Measurements from ENCODE around the gene LRTM2. TPM values are rescaled to one million over a fixed set of nuclear protein-coding genes. Genes with fewer than 3 reads are reported as not detected.

LRTM2 gene
- total RNA-seq, 1 donor from 2014 or later: not detected

DNA sequence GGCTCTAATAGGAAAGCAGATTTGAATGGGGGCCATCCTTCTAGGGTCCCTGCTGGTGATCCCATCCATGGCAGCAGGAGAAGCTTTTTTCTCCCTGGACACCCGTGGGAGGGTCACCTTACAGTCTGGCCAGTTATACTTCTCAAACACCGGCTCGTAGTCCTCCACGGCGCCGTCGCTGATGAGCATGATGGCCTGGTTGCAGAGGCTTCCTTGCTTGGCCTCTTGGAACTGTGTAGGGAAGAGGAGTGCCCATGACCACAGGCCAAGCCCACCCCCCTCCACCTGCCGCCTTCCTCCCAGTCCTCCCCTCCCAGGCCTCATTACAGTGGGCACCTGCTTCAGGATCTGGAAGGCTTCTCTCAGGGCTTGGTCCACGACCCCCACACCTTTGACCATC, 64.3 kb downstream of the LRTM2 start:
- Histone ChIP-seq H3K9me3 (no peaks in the 10 kb centered on the region), H3K4me3 (no peak overlapping the region), H3K27ac (no peak overlapping the region), H3K4me1 (no peaks in the 10 kb centered on the region), H3K27me3 (no peaks in the 10 kb centered on the region), H3K36me3 (no peaks in the 10 kb centered on the region)
- TF ChIP-seq, protein P1, sequence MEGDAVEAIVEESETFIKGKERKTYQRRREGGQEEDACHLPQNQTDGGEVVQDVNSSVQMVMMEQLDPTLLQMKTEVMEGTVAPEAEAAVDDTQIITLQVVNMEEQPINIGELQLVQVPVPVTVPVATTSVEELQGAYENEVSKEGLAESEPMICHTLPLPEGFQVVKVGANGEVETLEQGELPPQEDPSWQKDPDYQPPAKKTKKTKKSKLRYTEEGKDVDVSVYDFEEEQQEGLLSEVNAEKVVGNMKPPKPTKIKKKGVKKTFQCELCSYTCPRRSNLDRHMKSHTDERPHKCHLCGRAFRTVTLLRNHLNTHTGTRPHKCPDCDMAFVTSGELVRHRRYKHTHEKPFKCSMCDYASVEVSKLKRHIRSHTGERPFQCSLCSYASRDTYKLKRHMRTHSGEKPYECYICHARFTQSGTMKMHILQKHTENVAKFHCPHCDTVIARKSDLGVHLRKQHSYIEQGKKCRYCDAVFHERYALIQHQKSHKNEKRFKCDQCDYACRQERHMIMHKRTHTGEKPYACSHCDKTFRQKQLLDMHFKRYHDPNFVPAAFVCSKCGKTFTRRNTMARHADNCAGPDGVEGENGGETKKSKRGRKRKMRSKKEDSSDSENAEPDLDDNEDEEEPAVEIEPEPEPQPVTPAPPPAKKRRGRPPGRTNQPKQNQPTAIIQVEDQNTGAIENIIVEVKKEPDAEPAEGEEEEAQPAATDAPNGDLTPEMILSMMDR (IDR thresholded peaks at IDR 0.05): no peak
- ATAC-seq (no peak), DNase-seq (no peak)
- intact Hi-C loops (cut with DNase I): no loop called here

DNA sequence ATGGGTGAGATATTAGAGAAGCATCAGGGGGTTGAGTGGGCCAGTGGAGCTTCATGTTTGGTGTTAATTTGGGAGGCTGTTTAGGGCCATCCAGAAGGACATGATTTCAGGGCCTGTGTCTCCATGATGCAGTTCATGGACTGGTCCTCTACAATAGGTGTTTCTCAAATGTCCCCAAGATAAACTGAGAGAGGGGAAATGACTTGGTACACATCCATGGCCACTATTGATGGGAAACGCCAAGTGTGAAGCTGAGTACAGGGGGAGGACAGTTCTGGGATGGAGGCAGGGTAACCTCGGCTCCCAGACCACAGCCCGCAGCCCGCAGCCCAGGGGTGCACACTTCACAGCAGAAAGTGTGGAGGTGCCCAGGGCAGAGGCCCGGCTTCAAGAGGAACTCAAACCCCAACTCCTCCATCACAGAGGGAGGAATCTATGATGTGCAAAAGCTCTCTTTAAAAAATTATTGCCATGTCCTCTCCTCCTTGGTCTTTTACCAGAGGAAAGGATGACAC, 64.8 kb downstream of the LRTM2 start:
- Histone ChIP-seq H3K27me3 (no peaks in the 10 kb centered on the region), H3K4me1 (no peaks in the 10 kb centered on the region), H3K27ac (no peak overlapping the region), H3K36me3 (no peaks in the 10 kb centered on the region), H3K9me3 (no peaks in the 10 kb centered on the region), H3K4me3 (no peak overlapping the region)
- intact Hi-C loops (cut with DNase I): no loop called here
- DNase-seq (no peak), ATAC-seq (no peak)
- TF ChIP-seq, protein P1 (IDR thresholded peaks at IDR 0.05): no peak

DNA sequence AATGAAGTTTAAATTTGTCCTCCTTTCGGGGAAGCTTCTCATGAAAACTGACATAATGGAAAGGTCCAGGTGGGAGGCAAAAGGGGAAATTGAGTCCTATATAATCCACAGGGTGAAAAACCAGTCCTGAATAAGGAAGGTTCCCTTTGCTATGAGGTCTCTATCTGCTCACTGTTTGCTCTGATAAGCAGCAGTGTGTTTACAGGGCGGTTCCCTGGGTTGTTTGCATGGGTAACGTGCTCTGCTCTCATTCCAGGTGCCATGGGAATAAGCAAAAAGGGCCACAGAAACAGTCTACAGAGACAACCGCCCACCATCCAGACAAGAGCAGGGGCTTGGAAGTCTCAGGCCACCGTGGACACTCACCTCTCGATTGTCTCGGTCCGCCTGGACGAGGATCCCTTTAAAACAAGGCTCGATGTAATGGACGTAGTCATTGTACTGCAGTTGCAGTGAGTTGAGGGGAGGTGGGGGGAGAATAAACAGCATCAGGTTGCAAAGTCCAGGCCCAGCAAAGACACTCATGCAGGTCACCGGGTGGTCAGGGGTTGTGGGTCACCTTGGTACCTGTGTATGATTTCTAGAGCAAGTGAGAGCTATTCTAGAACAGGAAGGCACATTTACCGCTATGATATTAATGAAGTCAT, 65.4 kb downstream of the LRTM2 start:
- intact Hi-C loops (cut with DNase I): no loop called here
- no peak for ATAC-seq
- TF ChIP-seq, protein P1 (IDR thresholded peaks at IDR 0.05): no peak
- no peaks in the 10 kb centered on the region for H3K4me1 ChIP-seq
- H3K27ac ChIP-seq: no peak overlapping the region
- no peaks in the 10 kb centered on the region for H3K36me3 ChIP-seq
- H3K27me3 ChIP-seq: no peaks in the 10 kb centered on the region
- H3K4me3 ChIP-seq: no peak overlapping the region
- no peaks in the 10 kb centered on the region for H3K9me3 ChIP-seq
- DNase-seq: no peak

Other genes starting within 250 kb of the LRTM2 start
- gene FBXL14, start 226.0 kb upstream of the LRTM2 start, total RNA-seq: 17.3 TPM
- 2.3 TPM for gene WNT5B, start 191.3 kb upstream of the LRTM2 start, total RNA-seq
- gene ADIPOR2, start 129.5 kb upstream of the LRTM2 start, total RNA-seq: 96.0 TPM
- 5.5 TPM for gene CACNA2D4, start 98.1 kb downstream of the LRTM2 start, total RNA-seq
- gene DCP1B, start 183.9 kb downstream of the LRTM2 start, total RNA-seq: 12.8 TPM
- gene CACNA1C, start 232.4 kb downstream of the LRTM2 start, total RNA-seq: 15.6 TPM